Measurements from ENCODE around the gene CYP2A6. TPM values are rescaled to one million over a fixed set of nuclear protein-coding genes. Genes with fewer than 3 reads are reported as not detected.
"Not testable (repeated sequence)": the region's sequence is repeated elsewhere in the genome, so short reads cannot be mapped to it uniquely, and the experiment has no call there.

The CYP2A6 gene
- total and polyA plus RNA-seq, 2 donors from 2014 or later = not detected

DNA sequence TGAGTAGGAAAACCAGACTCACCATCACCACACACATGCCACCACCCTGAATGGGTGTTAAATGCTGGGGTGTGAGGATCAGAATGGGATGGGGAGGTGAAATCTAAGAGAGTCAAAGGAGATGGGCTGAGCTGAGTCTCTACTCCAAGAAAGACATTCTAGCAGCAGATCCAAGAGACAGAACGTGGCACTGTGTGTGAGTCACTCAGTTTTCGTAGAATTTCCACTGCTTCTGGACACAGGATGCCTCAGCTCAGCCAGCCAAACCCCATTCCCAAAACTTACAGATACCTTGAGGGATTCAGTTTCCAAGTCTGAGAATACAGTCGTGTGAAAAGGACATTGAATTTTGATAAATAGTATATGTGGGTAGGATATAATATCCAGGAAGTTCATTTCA is 39.1 kb upstream of the CYP2A6 start:
- no peak overlapping the region for H3K9ac ChIP-seq (ENCODE audit: low read length in 3 of 3)
- H3K4me1 ChIP-seq (ENCODE audit: control insufficient read depth in 2 of 3, insufficient read depth in 2 of 3, low read depth in 1 of 3, low read length in 3 of 3) = no peaks in the 10 kb centered on the region
- no peak overlapping the region for H3K27ac ChIP-seq (ENCODE audit: low read depth in 2 of 2, low read length in 2 of 2)
- intact Hi-C loops (cut with DNase I) = no loop called here
- DNase-seq (no peak), FAIRE-seq (no peak)
- TF ChIP-seq, protein P1, sequence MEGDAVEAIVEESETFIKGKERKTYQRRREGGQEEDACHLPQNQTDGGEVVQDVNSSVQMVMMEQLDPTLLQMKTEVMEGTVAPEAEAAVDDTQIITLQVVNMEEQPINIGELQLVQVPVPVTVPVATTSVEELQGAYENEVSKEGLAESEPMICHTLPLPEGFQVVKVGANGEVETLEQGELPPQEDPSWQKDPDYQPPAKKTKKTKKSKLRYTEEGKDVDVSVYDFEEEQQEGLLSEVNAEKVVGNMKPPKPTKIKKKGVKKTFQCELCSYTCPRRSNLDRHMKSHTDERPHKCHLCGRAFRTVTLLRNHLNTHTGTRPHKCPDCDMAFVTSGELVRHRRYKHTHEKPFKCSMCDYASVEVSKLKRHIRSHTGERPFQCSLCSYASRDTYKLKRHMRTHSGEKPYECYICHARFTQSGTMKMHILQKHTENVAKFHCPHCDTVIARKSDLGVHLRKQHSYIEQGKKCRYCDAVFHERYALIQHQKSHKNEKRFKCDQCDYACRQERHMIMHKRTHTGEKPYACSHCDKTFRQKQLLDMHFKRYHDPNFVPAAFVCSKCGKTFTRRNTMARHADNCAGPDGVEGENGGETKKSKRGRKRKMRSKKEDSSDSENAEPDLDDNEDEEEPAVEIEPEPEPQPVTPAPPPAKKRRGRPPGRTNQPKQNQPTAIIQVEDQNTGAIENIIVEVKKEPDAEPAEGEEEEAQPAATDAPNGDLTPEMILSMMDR (IDR thresholded peaks at IDR 0.05; ENCODE audit: borderline replicate concordance, extremely low read depth, insufficient read depth) = no peak
- no peak overlapping the region for H3K4me3 ChIP-seq (ENCODE audit: low read length in 3 of 3)
- no peaks in the 10 kb centered on the region for H3K27me3 ChIP-seq (ENCODE audit: control insufficient read depth, insufficient read depth, low read length)
- no peaks in the 10 kb centered on the region for H3K9me3 ChIP-seq (ENCODE audit: control insufficient read depth in 2 of 3, insufficient read depth in 1 of 3, low read length in 3 of 3)
- H3K36me3 ChIP-seq (ENCODE audit: control insufficient read depth in 2 of 3, insufficient read depth in 3 of 3, low read length in 3 of 3) = no peaks in the 10 kb centered on the region

DNA sequence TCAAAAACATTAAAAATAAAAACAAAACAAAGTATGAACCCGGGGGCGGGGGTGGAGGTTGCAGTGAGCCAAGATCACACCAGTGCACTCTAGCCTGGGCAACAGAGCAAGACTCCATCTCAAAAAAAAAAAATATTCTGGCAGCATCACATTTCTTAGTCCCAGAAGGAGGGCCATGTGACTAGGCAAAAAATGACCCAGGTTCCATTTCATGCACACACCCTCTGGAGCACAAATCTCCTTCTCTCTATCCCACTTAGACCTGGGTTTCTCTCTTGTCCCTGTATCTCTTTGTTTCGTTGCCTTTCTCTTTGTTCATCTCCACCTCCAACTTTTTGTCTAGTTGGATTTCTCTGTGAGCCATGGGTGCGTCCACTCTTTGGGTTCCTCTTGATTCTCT is 37.9 kb upstream of the CYP2A6 start:
- H3K27me3 ChIP-seq (ENCODE audit: control insufficient read depth, insufficient read depth, low read length) = no peaks in the 10 kb centered on the region
- DNase-seq (no peak), FAIRE-seq (no peak)
- TF ChIP-seq, protein P1 (IDR thresholded peaks at IDR 0.05; ENCODE audit: borderline replicate concordance, extremely low read depth, insufficient read depth) = no peak
- H3K9me3 ChIP-seq (ENCODE audit: control insufficient read depth in 2 of 3, insufficient read depth in 1 of 3, low read length in 3 of 3) = no peaks in the 10 kb centered on the region
- no peak overlapping the region for H3K4me3 ChIP-seq (ENCODE audit: low read length in 3 of 3)
- no peak overlapping the region for H3K9ac ChIP-seq (ENCODE audit: low read length in 3 of 3)
- intact Hi-C loops (cut with DNase I) = no loop called here
- no peaks in the 10 kb centered on the region for H3K4me1 ChIP-seq (ENCODE audit: control insufficient read depth in 2 of 3, insufficient read depth in 2 of 3, low read depth in 1 of 3, low read length in 3 of 3)
- H3K27ac ChIP-seq (ENCODE audit: low read depth in 2 of 2, low read length in 2 of 2) = no peak overlapping the region
- H3K36me3 ChIP-seq (ENCODE audit: control insufficient read depth in 2 of 3, insufficient read depth in 3 of 3, low read length in 3 of 3) = no peaks in the 10 kb centered on the region

DNA sequence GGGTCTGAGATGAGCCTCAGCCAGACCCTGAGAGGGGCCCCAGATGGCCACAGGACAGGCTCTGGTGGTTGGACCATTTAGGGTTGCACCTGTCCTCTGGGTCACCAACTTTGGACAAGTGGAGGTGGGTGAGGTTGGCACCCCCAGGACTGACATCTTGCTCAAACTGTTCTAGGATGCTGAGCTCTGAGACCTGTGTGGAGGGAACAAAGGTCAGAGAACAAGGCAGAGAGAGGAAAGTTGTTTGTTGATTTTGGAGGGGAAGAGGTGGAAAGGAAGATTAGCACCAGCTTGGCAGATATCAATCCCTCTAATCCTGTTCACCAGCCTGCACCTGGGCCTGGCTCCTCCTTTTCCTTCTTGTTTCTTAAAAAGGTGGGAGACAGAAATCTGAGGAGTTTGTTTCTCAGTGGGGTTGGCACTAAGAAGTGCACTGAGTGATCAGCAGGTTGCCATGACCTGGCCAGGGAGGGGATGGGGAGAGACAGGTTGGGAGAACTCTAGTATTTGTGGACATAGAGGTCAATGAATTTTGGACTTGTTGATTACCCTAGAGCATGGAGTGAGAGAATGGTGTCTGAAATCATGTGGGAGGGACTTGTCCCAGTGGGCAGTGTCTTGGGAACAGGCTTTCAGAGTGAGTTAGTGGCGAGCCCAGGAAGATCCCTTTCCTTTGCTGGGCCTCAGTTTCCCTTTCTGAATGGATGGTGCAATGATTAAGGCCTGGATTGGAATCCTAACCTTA is 34.1 kb upstream of the CYP2A6 start:
- H3K9ac ChIP-seq (ENCODE audit: low read length in 3 of 3); H3K27me3 ChIP-seq (ENCODE audit: control insufficient read depth, insufficient read depth, low read length); intact Hi-C loops (cut with DNase I); H3K36me3 ChIP-seq (ENCODE audit: control insufficient read depth in 2 of 3, insufficient read depth in 3 of 3, low read length in 3 of 3); H3K4me1 ChIP-seq (ENCODE audit: control insufficient read depth in 2 of 3, insufficient read depth in 2 of 3, low read depth in 1 of 3, low read length in 3 of 3); DNase-seq; FAIRE-seq; H3K27ac ChIP-seq (ENCODE audit: low read depth in 2 of 2, low read length in 2 of 2); H3K4me3 ChIP-seq (ENCODE audit: low read length in 3 of 3); H3K9me3 ChIP-seq (ENCODE audit: control insufficient read depth in 2 of 3, insufficient read depth in 1 of 3, low read length in 3 of 3): not testable (repeated sequence)

DNA sequence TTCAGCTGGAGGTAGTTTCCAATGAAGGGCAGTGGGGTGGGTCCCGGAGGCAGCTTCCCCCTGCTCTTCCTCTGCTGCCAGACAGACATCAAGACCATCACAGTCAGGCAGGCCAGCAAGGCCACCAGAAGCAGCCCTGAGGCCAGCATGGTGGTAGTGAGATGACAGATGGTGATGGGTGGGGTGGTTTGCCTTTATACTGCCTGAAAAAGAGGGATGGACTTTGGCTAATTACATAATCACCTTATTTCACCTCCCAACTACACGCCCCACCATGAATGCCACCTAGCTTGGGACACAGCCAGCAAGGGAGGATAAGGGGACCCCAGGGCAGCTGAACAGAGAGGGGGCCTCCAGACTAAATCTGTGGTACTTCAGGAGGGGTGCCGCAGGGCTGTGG is 31.8 kb upstream of the CYP2A6 start, which contains the start of gene CYP2A7:
TSS of gene CYP2A7 (minus strand) at position 170 of the 400 bp plus-strand sequence. CDS start at position 149, 21 bp downstream.
- intact Hi-C loops (cut with DNase I); H3K27ac ChIP-seq (ENCODE audit: low read depth in 2 of 2, low read length in 2 of 2): not testable (repeated sequence)

DNA sequence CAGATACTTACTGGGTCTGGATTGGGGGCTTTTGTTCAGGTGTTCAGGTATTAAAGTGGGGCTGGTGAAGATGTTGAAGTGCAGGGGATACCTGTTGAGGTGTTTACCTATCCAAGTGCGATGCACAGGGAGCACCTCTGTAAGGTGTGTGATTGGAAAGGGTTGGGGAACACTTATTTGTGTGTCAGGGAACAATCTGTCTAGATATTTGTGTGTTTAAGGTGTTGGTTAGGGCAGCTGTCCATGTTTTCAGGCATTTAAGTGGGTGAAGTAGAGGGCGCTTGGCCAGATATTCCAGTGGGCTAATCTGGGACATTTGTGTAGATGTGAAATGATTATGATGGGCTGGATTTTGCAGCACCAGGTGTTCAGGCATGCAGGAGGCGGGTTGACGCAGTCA is 29.1 kb upstream of the CYP2A6 start:
- H3K4me3 ChIP-seq (ENCODE audit: low read length in 3 of 3); H3K9me3 ChIP-seq (ENCODE audit: control insufficient read depth in 2 of 3, insufficient read depth in 1 of 3, low read length in 3 of 3); H3K4me1 ChIP-seq (ENCODE audit: control insufficient read depth in 2 of 3, insufficient read depth in 2 of 3, low read depth in 1 of 3, low read length in 3 of 3); FAIRE-seq; H3K27me3 ChIP-seq (ENCODE audit: control insufficient read depth, insufficient read depth, low read length); H3K36me3 ChIP-seq (ENCODE audit: control insufficient read depth in 2 of 3, insufficient read depth in 3 of 3, low read length in 3 of 3); H3K27ac ChIP-seq (ENCODE audit: low read depth in 2 of 2, low read length in 2 of 2); DNase-seq; intact Hi-C loops (cut with DNase I); H3K9ac ChIP-seq (ENCODE audit: low read length in 3 of 3): not testable (repeated sequence)

More for the DNA sequence above, 31.8 kb upstream of the CYP2A6 start, which contains the start of gene CYP2A7:
- not testable (repeated sequence) for H3K4me1 ChIP-seq (ENCODE audit: control insufficient read depth in 2 of 3, insufficient read depth in 2 of 3, low read depth in 1 of 3, low read length in 3 of 3); H3K27me3 ChIP-seq (ENCODE audit: control insufficient read depth, insufficient read depth, low read length); H3K9me3 ChIP-seq (ENCODE audit: control insufficient read depth in 2 of 3, insufficient read depth in 1 of 3, low read length in 3 of 3); DNase-seq; H3K4me3 ChIP-seq (ENCODE audit: low read length in 3 of 3); H3K36me3 ChIP-seq (ENCODE audit: control insufficient read depth in 2 of 3, insufficient read depth in 3 of 3, low read length in 3 of 3); FAIRE-seq; H3K9ac ChIP-seq (ENCODE audit: low read length in 3 of 3)

DNA sequence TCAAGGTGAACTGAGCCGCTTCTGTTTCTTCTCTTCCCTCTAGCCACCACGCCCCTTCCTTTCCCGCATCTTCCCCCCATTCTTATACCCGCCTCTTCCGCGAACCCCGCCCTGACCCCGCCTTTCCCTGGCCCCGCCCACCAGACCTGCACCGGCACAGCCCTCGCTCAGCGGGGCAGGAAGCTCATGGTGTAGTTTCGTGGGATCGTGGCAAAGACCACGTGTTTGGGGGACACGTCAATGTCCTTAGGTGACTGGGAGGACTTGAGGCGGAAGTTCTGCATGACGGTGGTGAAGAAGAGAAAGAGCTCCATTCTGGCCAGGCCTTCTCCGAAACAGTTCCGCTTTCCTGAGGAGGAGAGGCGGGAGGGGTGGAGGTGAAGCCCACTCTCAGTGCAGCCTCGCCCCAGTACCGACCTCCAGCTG is 25.3 kb upstream of the CYP2A6 start:
- H3K9ac ChIP-seq (ENCODE audit: low read length in 3 of 3); H3K27me3 ChIP-seq (ENCODE audit: control insufficient read depth, insufficient read depth, low read length); H3K36me3 ChIP-seq (ENCODE audit: control insufficient read depth in 2 of 3, insufficient read depth in 3 of 3, low read length in 3 of 3); FAIRE-seq; H3K4me3 ChIP-seq (ENCODE audit: low read length in 3 of 3); H3K9me3 ChIP-seq (ENCODE audit: control insufficient read depth in 2 of 3, insufficient read depth in 1 of 3, low read length in 3 of 3); H3K4me1 ChIP-seq (ENCODE audit: control insufficient read depth in 2 of 3, insufficient read depth in 2 of 3, low read depth in 1 of 3, low read length in 3 of 3); H3K27ac ChIP-seq (ENCODE audit: low read depth in 2 of 2, low read length in 2 of 2); intact Hi-C loops (cut with DNase I): not testable (repeated sequence)
- DNase-seq = peak in 4 of 5 donors; percentile 4 to 83 (median 12)

DNA sequence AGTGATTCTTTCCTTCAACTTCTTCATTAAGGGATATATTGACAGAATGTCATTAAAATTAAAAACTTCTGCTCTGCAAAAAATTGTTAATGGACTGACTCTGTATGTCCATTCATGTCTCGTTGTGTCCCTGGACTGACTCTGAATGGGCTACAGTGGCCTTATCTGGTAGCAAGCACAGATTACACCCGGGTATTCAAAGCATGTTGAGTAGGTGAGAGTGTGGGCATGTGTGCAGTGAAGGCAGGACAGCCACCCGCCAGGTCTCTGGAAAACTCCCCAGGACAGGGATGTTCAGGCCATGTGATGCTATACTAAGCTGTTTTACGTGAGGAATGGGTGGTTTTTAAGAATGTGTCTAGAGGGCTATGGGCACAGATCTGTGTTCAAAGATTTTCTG is 24.6 kb upstream of the CYP2A6 start:
- H3K4me3 ChIP-seq (ENCODE audit: low read length in 3 of 3); H3K27me3 ChIP-seq (ENCODE audit: control insufficient read depth, insufficient read depth, low read length); H3K9me3 ChIP-seq (ENCODE audit: control insufficient read depth in 2 of 3, insufficient read depth in 1 of 3, low read length in 3 of 3); H3K36me3 ChIP-seq (ENCODE audit: control insufficient read depth in 2 of 3, insufficient read depth in 3 of 3, low read length in 3 of 3); FAIRE-seq; DNase-seq; intact Hi-C loops (cut with DNase I); H3K9ac ChIP-seq (ENCODE audit: low read length in 3 of 3); H3K4me1 ChIP-seq (ENCODE audit: control insufficient read depth in 2 of 3, insufficient read depth in 2 of 3, low read depth in 1 of 3, low read length in 3 of 3); H3K27ac ChIP-seq (ENCODE audit: low read depth in 2 of 2, low read length in 2 of 2): not testable (repeated sequence)

Data from kidney (tissue), 14 donors.